Right kidney (tissue), 1 donor: ENCODE results near the gene POLRMT.
"Not testable (repeated sequence)": the region's sequence is repeated elsewhere in the genome, so short reads cannot be mapped to it uniquely, and the experiment has no call there.

ENCODE experiments used
- DNase-seq: peaks from one replicate; pipeline ENCODE4 v3.0.0-alpha.2; 2016

The POLRMT gene

DNA sequence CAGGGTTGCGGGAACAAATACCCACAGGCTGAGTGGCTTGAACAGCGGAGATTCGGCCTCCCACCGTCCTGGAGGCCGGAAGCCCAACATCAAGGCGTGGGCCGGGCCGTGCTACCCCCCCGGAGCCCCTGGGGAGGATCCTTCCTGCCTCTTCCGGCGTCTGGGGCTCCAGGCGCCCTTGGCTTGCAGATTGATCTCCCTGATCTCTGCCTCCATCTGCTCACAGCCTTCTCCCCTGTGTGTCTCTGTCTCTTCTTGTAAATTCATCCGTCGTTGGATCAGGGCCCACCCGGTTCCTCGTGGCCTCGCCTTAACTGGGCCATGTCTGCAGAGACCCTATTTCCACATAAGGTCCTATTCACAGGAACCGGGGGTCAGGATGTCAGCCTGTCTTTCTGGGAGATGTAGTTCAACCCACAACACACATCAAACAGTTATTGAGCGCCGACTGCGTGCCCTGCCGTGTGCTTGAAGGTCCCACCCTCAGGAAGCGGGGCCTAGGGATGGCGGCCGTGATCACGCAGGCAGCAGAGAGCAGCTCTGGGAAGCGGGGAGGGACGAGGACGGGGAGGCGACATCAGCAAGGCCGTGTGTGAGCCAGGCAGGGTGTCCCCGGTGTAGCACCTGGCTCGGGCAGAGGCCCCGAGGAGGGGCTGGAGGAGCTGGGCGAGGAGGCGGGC is 22.4 kb downstream of the POLRMT start:
- DNase-seq = peak; percentile 49

DNA sequence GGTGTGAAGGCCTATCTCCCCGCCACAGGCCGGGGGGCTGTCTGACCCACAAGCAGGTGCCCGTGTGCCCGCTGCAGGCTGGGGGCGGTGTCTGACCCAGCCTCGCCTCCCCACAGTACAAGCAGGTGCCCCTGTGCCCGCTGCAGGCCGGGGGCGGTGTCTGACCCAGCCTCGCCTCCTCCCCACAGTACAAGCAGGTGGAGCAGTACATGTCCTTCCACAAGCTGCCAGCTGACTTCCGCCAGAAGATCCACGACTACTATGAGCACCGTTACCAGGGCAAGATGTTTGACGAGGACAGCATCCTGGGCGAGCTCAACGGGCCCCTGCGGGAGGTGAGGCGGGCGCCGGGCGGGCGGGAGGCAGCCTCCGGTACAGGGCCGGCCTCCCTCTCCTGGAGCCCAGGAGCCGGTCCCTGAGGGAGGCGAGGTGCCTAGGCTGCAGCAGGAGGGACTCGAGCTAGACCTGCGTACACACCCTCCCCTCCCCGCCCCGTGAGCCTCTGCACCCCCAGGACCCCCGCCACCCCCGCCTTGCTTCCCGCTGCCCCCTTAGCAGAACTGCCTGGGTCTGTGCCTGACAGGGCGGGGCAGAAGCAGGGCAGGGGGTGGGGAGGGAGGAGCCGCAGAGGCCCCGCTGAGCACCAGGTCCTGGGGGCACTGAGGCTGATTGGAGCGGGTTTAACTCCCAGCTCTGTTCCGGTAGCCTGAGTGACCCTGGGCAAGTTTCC is 23.1 kb downstream of the POLRMT start:
- DNase-seq = no peak

- DNase-seq = no peak
These were observed 24.4 kb downstream of the POLRMT start for GRCh38 chr19:609004-609346.

GRCh38 chr19:608155-609003 is 25.0 kb downstream of the POLRMT start:
- DNase-seq = no peak

DNA sequence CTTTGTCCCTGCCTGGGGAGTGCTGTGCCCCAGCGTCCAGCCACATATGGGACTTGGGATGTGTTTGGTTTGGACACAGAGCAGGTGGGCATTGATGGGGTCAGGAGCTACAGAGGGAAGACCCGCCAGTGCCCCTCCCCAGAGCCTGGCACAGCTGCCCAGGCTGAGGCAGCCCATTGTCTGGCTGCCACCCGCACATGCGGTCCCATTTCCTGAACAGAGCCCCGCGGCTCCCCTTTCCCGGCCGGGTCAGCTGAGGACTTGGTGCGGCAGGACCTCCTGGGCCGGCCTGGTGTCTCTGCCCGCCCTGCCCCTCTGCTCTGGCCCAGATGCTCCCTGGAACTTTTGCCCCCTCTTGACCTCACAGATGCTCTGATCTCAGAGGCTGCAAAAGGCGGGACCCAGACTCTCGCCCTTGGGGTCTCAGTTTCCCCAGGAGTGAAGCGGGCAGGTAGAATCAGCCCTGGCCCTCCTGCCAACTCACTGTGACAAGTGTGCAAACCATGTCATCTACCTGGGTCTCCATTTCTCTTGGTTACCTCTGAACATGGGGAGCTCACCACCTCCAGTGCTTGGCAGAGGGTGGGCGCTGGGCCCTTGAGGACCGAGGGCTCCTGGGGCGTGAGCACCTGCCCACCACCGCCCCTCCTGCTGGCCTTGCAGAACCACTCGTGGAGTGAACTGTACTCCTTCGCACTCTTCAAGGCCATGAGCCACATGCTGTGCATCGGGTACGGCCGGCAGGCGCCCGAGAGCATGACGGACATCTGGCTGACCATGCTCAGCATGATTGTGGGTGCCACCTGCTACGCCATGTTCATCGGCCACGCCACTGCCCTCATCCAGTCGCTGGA is 25.8 kb downstream of the POLRMT start:
- no peak for DNase-seq

DNA sequence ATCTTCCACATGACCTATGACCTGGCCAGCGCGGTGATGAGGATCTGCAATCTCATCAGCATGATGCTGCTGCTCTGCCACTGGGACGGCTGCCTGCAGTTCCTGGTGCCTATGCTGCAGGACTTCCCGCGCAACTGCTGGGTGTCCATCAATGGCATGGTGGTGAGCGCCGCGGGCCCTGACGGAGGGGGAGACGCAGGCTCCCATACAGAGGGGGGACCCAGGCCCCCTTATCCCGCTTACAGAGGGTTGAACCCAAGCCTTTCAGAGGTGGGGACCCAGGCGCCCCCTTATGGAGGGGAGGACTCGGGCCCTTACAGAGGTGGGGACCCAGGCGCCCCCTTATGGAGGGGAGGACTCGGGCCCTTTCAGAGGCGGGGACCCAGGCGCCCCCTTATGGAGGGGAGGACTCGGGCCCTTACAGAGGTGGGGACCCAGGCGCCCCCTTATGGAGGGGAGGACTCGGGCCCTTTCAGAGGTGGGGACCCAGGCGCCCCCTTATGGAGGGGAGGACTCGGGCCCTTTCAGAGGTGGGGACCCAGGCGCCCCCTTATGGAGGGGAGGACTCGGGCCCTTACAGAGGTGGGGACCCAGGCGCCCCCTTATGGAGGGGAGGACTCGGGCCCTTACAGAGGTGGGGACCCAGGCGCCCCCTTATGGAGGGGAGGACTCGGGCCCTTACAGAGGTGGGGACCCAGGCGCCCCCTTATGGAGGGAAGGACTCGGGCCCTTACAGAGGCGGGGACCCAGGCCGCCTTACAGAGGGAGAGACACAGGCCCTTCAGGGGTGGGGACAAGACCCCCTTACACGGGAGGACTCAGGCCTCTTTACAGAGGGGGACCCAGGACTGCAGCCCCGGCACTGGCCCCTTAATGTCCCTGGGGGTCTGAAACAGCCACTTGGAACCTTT is 28.0 kb downstream of the POLRMT start:
- DNase-seq = not testable (repeated sequence)

DNA sequence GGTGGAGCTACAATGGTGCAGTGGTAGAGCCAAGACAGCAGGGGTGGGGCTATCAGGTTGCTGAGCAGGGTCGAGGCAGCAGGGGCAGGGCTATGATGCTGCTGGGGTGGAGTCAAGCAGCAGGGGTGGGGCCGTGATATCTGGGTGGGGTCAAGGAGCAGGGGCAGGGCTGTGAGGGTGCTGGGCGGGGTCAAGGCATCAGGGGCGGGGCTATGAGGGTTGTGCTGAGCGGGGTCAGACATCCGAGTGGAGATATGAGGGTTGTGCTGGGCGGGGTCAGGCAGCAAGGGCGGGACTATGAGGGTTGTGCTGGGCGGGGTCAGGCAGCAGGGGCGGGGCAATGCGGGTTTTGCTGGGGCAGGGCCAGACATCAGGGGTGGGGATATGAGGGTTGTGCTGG is 29.0 kb downstream of the POLRMT start:
- DNase-seq = no peak

GRCh38 chr19:603779-604178 is 29.6 kb downstream of the POLRMT start:
- not testable (repeated sequence) for DNase-seq

DNA sequence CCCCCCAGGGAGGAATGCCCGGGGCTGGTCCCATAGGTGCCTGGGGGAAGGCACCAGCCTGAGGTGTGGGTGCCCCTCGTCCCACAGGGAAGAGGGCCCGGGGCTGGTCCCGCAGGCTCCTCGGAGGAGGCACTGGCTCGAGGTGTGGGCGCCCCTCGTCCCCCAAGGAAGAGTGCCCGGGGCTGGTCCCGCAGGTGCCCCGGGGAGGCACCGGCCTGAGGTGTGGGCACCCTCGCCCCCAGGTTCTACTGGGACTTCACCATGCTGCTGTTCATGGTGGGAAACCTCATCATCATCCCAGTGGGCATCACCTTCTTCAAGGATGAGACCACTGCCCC is 30.1 kb downstream of the POLRMT start:
- not testable (repeated sequence) for DNase-seq

DNA sequence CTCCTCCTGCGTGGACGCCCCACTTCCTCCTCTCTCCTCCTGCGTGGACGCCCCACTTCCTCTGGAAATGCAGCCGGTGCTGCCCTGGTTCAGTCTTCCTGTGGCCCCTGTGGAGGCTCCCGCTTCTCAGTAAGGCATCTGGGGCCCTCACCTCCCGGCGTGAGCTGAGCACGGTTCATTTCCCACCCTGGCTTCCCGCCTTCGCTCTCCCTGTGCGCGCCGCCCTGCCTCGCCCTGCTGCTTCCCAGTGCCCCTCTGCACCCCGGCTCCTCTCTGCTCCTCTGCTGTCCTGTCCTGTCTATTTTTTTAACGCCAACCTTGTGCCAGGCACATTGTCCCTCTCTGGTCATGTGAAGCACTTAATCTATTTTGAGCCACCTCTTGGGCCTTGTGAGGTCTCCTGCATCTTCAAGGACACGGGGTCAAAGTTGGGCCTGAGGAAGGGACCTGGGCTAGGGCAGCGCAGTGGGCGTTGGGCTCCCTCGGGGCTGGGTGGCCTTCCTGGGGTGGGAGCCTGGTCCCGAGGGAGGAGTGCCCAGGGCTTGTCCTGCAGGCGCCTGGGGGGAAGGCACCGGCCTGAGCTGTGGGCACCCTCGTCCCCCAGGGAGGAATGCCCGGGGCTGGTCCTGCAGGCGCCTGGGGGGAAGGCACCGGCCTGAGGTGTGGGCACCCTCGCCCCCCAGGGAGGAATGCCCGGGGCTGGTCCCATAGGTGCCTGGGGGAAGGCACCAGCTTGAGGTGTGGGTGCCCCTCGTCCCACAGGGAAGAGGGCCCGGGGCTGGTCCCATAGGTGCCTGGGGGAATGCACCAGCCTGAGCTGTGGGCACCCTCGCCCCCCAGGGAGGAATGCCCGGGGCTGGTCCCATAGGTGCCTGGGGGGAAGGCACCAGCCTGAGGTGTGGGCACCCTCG is 30.7 kb downstream of the POLRMT start:
- no peak for DNase-seq

DNA sequence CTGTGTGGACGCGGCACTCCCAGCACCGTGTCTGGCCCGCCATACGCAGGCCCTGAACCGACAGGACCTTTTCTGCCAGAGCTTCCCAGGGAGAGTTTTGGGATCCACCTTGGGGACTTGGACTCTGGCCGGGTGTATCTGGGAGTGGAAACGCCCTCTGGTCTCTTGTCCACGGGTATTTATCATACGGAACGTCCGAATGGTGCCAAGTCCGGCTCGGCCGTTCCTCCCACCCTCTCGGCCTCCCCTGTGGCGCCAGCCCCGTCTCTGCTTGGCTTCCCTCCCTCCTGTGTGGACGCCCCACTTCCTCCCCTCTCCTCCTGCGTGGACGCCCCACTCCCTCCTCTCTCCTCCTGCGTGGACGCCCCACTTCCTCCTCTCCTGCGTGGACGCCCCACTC is 31.5 kb downstream of the POLRMT start:
- DNase-seq = no peak

- DNase-seq = no peak
These were observed 32.0 kb downstream of the POLRMT start for GRCh38 chr19:601310-601709.

GRCh38 chr19:597406-598315 is 35.7 kb downstream of the POLRMT start:
- no peak for DNase-seq

GRCh38 chr19:596263-596655 is 37.1 kb downstream of the POLRMT start:
- no peak for DNase-seq

DNA sequence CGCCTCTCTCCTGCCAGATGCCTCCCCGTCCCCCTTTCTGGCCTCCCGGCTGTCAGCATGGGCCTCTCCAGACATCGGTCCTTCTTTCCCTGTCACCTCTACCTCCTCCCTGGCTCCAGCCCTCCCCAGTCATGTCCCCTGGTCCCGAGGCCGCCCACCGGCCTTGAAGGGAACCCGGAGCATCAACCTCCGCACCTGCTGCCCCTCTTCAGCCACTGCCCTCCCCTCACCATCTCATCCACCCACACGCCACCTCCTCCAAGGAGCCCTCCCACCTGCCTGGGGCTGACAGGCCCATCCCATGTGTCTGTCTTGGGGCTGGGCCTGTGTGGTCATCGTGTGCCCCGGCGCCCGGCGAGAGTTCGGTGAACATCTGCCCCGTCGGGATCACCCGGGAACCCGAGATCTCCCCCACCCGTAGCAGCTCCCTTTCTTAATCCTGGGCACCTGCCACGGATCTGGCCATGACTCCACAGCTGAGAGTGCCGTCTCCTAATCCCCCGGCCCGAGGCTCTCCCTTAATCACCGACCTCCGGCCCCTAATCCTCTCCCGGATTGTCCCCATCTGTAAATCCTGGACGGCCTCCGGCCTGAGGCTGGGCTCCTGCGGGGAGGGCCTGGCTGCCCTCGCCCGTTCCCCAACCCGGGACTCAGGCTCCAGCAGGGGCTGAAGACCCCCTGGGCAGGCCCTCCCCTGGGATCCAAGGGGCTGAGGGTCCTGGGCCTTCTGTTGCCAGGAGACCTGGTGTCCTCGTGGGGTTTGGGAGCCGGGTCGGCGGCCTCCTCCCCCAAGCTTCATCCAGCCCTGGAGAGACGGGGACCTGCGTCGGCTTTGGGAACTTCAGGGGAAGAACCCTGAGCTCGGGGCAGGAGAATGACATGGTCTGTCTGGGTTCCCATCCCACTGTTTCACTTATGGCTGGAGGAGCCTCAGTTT is 37.7 kb downstream of the POLRMT start:
- no peak for DNase-seq

DNA sequence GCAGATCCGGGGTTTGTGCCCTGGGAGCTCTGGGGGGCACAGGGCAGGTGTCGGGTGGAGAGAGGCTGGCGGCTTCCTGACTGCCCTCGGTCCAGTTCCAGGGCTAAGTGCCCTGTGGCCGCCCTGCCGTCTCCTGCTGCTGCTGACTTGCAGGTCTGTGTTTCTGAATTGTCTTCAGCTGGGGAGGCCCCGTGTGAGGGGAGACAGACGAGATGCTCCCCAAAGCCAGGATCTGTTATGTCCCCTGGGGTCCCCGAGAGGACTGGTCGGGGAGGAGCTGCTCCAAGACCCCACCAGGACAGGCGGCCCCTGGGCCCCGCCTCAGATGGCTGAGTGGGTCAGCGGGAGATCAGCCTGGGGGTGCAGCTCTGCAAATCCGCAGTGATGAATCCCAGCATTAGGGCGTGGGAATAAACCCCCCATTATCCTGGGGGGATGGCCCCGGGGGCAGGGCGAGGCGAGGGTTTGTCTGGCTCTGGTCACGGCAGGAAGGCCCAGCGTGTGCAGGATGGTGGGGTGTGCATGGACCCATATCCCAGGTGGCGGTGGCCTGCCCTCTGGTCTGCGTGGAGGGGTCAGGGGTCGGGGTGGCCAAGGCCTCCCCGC is 39.0 kb downstream of the POLRMT start:
- no peak for DNase-seq

GRCh38 chr19:593505-593904 is 39.8 kb downstream of the POLRMT start:
- no peak for DNase-seq

DNA sequence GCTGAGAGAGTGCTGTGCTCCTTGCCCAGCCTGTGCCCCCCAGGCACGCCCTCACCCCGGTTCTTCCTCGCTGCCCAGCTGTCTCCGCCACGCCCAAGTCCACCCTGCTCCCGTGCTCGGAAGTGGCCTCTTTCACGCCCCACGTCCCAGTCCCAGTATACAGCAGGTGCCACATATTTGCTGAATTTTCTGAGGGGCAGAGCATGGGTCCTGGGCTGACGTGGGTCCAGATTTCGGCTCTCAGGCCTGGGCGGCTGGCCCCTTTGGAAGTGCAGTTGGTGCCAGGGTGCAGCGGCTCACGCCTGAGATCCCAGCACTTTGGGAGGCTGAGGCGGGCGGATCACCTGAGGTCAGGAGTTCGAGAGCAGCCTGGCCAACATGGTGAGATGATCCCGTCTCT is 40.3 kb downstream of the POLRMT start:
- no peak for DNase-seq
